Uterus (tissue), 4 donors: ENCODE measurements around the gene TRAPPC11. TPM values are rescaled to one million over a fixed set of nuclear protein-coding genes. Genes with fewer than 3 reads are reported as not detected.

Source experiments
- DNase-seq, 2 donors: peaks; one replicate each; pipeline ENCODE4 v3.0.0-alpha.2; 2019 to 2020
- H3K27ac ChIP-seq, 2 donors: fragments of 200-600 bp; sonication (generic); 1 replicate in 1 of 2; 2 replicates in 1 of 2; pipeline ENCODE4 v1.5.1; 2016 to 2018
- H3K27me3 ChIP-seq, 2 donors: fragments of 200-600 bp; sonication (generic); one replicate each; pipeline ENCODE4 v1.5.1; 2018 to 2019; ENCODE audit warnings: control low read depth in 1 of 2
- H3K36me3 ChIP-seq, 2 donors: fragments of 200-600 bp; sonication (generic); one replicate each; pipeline ENCODE4 v1.5.1; 2019; ENCODE audit warnings: control low read depth in 1 of 2
- H3K4me1 ChIP-seq, 2 donors: fragments of 200-600 bp; sonication (generic); one replicate each; pipeline ENCODE4 v1.5.1; 2018 to 2019; ENCODE audit warnings: control low read depth in 1 of 2
- H3K4me3 ChIP-seq, 2 donors: fragments of 200-600 bp; sonication (generic); 1 replicate in 1 of 2; 2 replicates in 1 of 2; pipeline ENCODE4 v1.5.1; 2018 to 2019; ENCODE audit warnings: mild to moderate bottlenecking in 1 of 2
- H3K9me3 ChIP-seq, 2 donors: fragments of 200-600 bp; sonication (generic); one replicate each; pipeline ENCODE4 v1.5.1; 2019; ENCODE audit warnings: control low read depth in 1 of 2
- CTCF ChIP-seq, 4 experiments: fragments of 200-600 bp in 2 of 4; fragments of 450-650 bp in 2 of 4; sonication (generic) in 2 of 4; IDR thresholded peaks; one replicate each; pipeline ENCODE4 v1.5.1; 2016 to 2019; ENCODE audit warnings: antibody characterized with exemption in 4 of 4, mild to moderate bottlenecking in 2 of 4, moderate library complexity in 1 of 4
- POLR2A ChIP-seq, 2 donors: fragments of 450-650 bp; IDR thresholded peaks; one replicate each; pipeline ENCODE4 v1.6.1; 2016; ENCODE audit warnings: antibody characterized with exemption in 2 of 2, mild to moderate bottlenecking in 1 of 2, moderate library complexity in 1 of 2
- intact Hi-C: fragments of 100-400 bp; cut with DNase I; formaldehyde crosslinking; loops from one replicate; pipeline ENCODE4 v1.15.1; 2023; ENCODE audit warnings: low total_unique reads
- total RNA-seq, 4 donors: library from RNA; depleted of rRNA in 3 of 4; stranded (reverse); fragments of >200 nt in 3 of 4; gene quantifications; one replicate each; pipeline versions ENCODE4 v1.1.0 to v1.2.4, GENCODE V29; 2014 to 2023
- donor health status: DM: yes; HTN: yes; CAD: no.

TRAPPC11 gene
- total RNA-seq, 4 donors from 2014 or later = 18.4 to 96.8 (median 53.5) TPM

GRCh38 chr4:183729430-183730328, 70.6 kb downstream of the TRAPPC11 start:
- H3K27me3 ChIP-seq = no peaks in the 10 kb centered on the region
- no peaks in the 10 kb centered on the region for H3K9me3 ChIP-seq
- H3K36me3 ChIP-seq = no peaks in the 10 kb centered on the region
- DNase-seq = no peak
- no peak for TF ChIP-seq CTCF (IDR thresholded peaks at IDR 0.05)
- no peak for TF ChIP-seq POLR2A (IDR thresholded peaks at IDR 0.05)
- H3K4me3 ChIP-seq = no peak overlapping the region
- intact Hi-C loops = no loop called here
- no peaks in the 10 kb centered on the region for H3K4me1 ChIP-seq
- no peak overlapping the region for H3K27ac ChIP-seq

GRCh38 chr4:183732296-183732695, 73.2 kb downstream of the TRAPPC11 start:
- DNase-seq = no peak
- no peak overlapping the region for H3K4me3 ChIP-seq
- H3K27me3 ChIP-seq = no peaks in the 10 kb centered on the region
- no peaks in the 10 kb centered on the region for H3K4me1 ChIP-seq
- no peak for TF ChIP-seq CTCF (IDR thresholded peaks at IDR 0.05)
- TF ChIP-seq POLR2A (IDR thresholded peaks at IDR 0.05) = no peak
- H3K9me3 ChIP-seq = no peaks in the 10 kb centered on the region
- H3K36me3 ChIP-seq = no peaks in the 10 kb centered on the region
- intact Hi-C loops = no loop called here
- H3K27ac ChIP-seq = no peak overlapping the region

- Histone ChIP-seq H3K9me3 (no peaks in the 10 kb centered on the region), H3K4me3 (no peak overlapping the region), H3K27me3 (no peaks in the 10 kb centered on the region), H3K27ac (no peak overlapping the region), H3K4me1 (no peaks in the 10 kb centered on the region), H3K36me3 (no peaks in the 10 kb centered on the region)
- no peak for TF ChIP-seq CTCF (IDR thresholded peaks at IDR 0.05)
- no peak for TF ChIP-seq POLR2A (IDR thresholded peaks at IDR 0.05)
- no peak for DNase-seq
- intact Hi-C loops = no loop called here
These were observed 74.1 kb downstream of the TRAPPC11 start for GRCh38 chr4:183733181-183733580.

GRCh38 chr4:183738081-183738673, 79.1 kb downstream of the TRAPPC11 start:
- DNase-seq = no peak
- Histone ChIP-seq H3K4me1 (no peaks in the 10 kb centered on the region), H3K4me3 (no peak overlapping the region), H3K9me3 (no peaks in the 10 kb centered on the region), H3K27ac (no peak overlapping the region), H3K27me3 (no peaks in the 10 kb centered on the region), H3K36me3 (no peaks in the 10 kb centered on the region)
- TF ChIP-seq POLR2A (IDR thresholded peaks at IDR 0.05) (no peak), CTCF (IDR thresholded peaks at IDR 0.05) (no peak)
- intact Hi-C loops = no loop called here

- TF ChIP-seq POLR2A (IDR thresholded peaks at IDR 0.05) (no peak), CTCF (IDR thresholded peaks at IDR 0.05) (no peak)
These were observed 79.9 kb downstream of the TRAPPC11 start for GRCh38 chr4:183738961-183739360.

More at GRCh38 chr4:183738961-183739360, 79.9 kb downstream of the TRAPPC11 start:
- intact Hi-C loops = no loop called here
- no peak for DNase-seq
- Histone ChIP-seq H3K4me3 (no peak overlapping the region), H3K27me3 (no peaks in the 10 kb centered on the region), H3K27ac (no peak overlapping the region), H3K9me3 (no peaks in the 10 kb centered on the region), H3K36me3 (no peaks in the 10 kb centered on the region), H3K4me1 (no peaks in the 10 kb centered on the region)
